GM21576 (cell line): ENCODE results near the gene SLC25A47.
A peak's percentile ranks its signal among the peaks of the same experiment; 100 is the strongest.

Experiments
- ATAC-seq: cut with Tn5 transposase; IDR thresholded peaks from one replicate; pipeline ENCODE4 v1.9.1; 2021; ENCODE audit warnings: mild to moderate bottlenecking, moderate library complexity; ENCODE audit not compliant: unreplicated experiment

Gene SLC25A47

GRCh38 chr14:100322138-100322957 is 791 bp upstream of the SLC25A47 start:
- no peak for ATAC-seq

GRCh38 chr14:100323942-100324307 is 786 bp downstream of the SLC25A47 start:
- no peak for ATAC-seq

- ATAC-seq: no peak
These were observed 2.1 kb downstream of the SLC25A47 start for GRCh38 chr14:100325231-100325632.

GRCh38 chr14:100325958-100326357 is 2.8 kb downstream of the SLC25A47 start:
- no peak for ATAC-seq

GRCh38 chr14:100327128-100327527 is 4.0 kb downstream of the SLC25A47 start:
- no peak for ATAC-seq

GRCh38 chr14:100328495-100329163 is 5.5 kb downstream of the SLC25A47 start:
- no peak for ATAC-seq

- ATAC-seq: no peak
These were observed 6.3 kb downstream of the SLC25A47 start for GRCh38 chr14:100329233-100330006.

GRCh38 chr14:100330007-100330344 is 6.8 kb downstream of the SLC25A47 start:
- ATAC-seq: no peak

GRCh38 chr14:100330388-100330931 is 7.3 kb downstream of the SLC25A47 start:
- ATAC-seq: no peak

- ATAC-seq: no peak
These were observed 9.0 kb downstream of the SLC25A47 start for GRCh38 chr14:100332071-100332639.

- ATAC-seq: peak; percentile 54
These were observed 9.7 kb downstream of the SLC25A47 start for GRCh38 chr14:100332797-100333196.

GRCh38 chr14:100333311-100333710 is 10.2 kb downstream of the SLC25A47 start:
- ATAC-seq: no peak

- ATAC-seq: no peak
These were observed 10.7 kb downstream of the SLC25A47 start for GRCh38 chr14:100333827-100334226.

- no peak for ATAC-seq
These were observed 11.8 kb downstream of the SLC25A47 start for GRCh38 chr14:100334904-100335303.

GRCh38 chr14:100336618-100337530 is 13.7 kb downstream of the SLC25A47 start:
- no peak for ATAC-seq

- ATAC-seq: no peak
These were observed 16.8 kb downstream of the SLC25A47 start for GRCh38 chr14:100339766-100340422.

GRCh38 chr14:100340423-100340813 is 17.3 kb downstream of the SLC25A47 start:
- no peak for ATAC-seq

- peak; percentile 55 for ATAC-seq
These were observed 18.3 kb downstream of the SLC25A47 start for GRCh38 chr14:100341301-100342031.

- no peak for ATAC-seq
These were observed 19.1 kb downstream of the SLC25A47 start for GRCh38 chr14:100342195-100342594.
